IMR-90 (cell line): ENCODE results near the gene C19orf25. TPM values are rescaled to one million over a fixed set of nuclear protein-coding genes. Genes with fewer than 3 reads are reported as not detected.
A peak's percentile ranks its signal among the peaks of the same experiment; 100 is the strongest.

Experiments
- ATAC-seq: fragments of 200-7000 bp; cut with Tn5 transposase; 2 replicates; pipeline ENCODE4 v1.9.1; 2020; ENCODE audit warnings: low read depth, mild to moderate bottlenecking, moderate library complexity
- BruUV-seq: library from RNA; stranded (reverse); fragments of 400-500 nt; replicated peaks from 2 replicates; lab custom pipeline; 2021; lab: Mats Ljungman, UMichigan
- CTCF ChIA-PET: fragments of 300-600 bp; formaldehyde crosslinking; extraction: SDS; loops from one replicate; lab custom pipeline; 2021; ENCODE audit warnings: antibody characterized with exemption; lab: Yijun Ruan, JAX
- POLR2A ChIA-PET: fragments of 300-600 bp; sonication (Branson Sonifier 250); formaldehyde crosslinking; loops from one replicate; lab custom pipeline; 2022; ENCODE audit warnings: antibody characterized with exemption; ENCODE audit not compliant: unreplicated experiment; lab: Charles Lee
- DNase-seq: peaks from one replicate; pipeline ENCODE4 v3.0.0; 2013
- H2AFZ ChIP-seq: replicated peaks from 2 replicates; pipeline ENCODE3; 2013; ENCODE audit warnings: low read length, mild to moderate bottlenecking; ENCODE audit not compliant: poor library complexity
- H2AK5ac ChIP-seq: 2 replicates; pipeline ENCODE4 v1.6.1; 2013; ENCODE audit warnings: low read depth, low read length, inconsistent platforms
- H2AK9ac ChIP-seq: replicated peaks from 2 replicates; pipeline ENCODE3; 2013; ENCODE audit warnings: mild to moderate bottlenecking, low read depth, low read length, moderate library complexity; ENCODE audit not compliant: poor library complexity
- H2BK120ac ChIP-seq: 2 replicates; pipeline ENCODE4 v1.6.1; 2013; ENCODE audit warnings: low read depth, low read length, inconsistent platforms
- H2BK15ac ChIP-seq: 3 replicates; pipeline ENCODE4 v1.6.1; 2013; ENCODE audit warnings: low read depth, low read length, inconsistent platforms
- H2BK20ac ChIP-seq: 2 replicates; pipeline ENCODE4 v1.6.1; 2013; ENCODE audit warnings: low read depth, mild to moderate bottlenecking, inconsistent platforms, low read length, moderate library complexity
- H2BK5ac ChIP-seq: 2 replicates; pipeline ENCODE4 v1.6.1; 2013; ENCODE audit warnings: mild to moderate bottlenecking, low read depth, low read length, inconsistent platforms; ENCODE audit not compliant: poor library complexity, severe bottlenecking
- H3K14ac ChIP-seq: replicated peaks from 2 replicates; pipeline ENCODE4 v1.6.1; 2013; ENCODE audit warnings: low read depth, low read length, inconsistent platforms
- H3K18ac ChIP-seq: 2 replicates; pipeline ENCODE4 v1.6.1; 2013; ENCODE audit warnings: low read depth, low read length, control low read depth
- H3K23ac ChIP-seq: 2 replicates; pipeline ENCODE4 v1.6.1; 2013; ENCODE audit warnings: low read depth, low read length, inconsistent platforms
- H3K27ac ChIP-seq: 2 replicates; pipeline ENCODE4 v1.5.1; 2013; ENCODE audit warnings: mild to moderate bottlenecking, control low read depth, low read length; ENCODE audit not compliant: insufficient read depth
- H3K27me3 ChIP-seq: 2 replicates; pipeline ENCODE4 v1.6.1; 2013; ENCODE audit warnings: low read length; ENCODE audit not compliant: control insufficient read depth, insufficient read depth
- H3K36me3 ChIP-seq: 2 replicates; pipeline ENCODE4 v1.6.1; 2013; ENCODE audit warnings: low read length, mixed read lengths; ENCODE audit not compliant: control insufficient read depth, insufficient read depth
- H3K4ac ChIP-seq: 2 replicates; pipeline ENCODE4 v1.6.1; 2013; ENCODE audit warnings: low read depth, low read length, inconsistent platforms
- H3K4me1 ChIP-seq: 2 replicates; pipeline ENCODE4 v1.6.1; 2013; ENCODE audit warnings: low read length, mixed read lengths; ENCODE audit not compliant: control insufficient read depth, insufficient read depth
- H3K4me2 ChIP-seq: 2 replicates; pipeline ENCODE4 v1.6.1; 2013; ENCODE audit warnings: low read depth, mild to moderate bottlenecking, control low read depth, low read length, moderate library complexity
- H3K4me3 ChIP-seq: 2 replicates; pipeline ENCODE4 v1.5.1; 2013; ENCODE audit warnings: low read depth, mild to moderate bottlenecking, control low read depth, low read length, moderate library complexity; ENCODE audit not compliant: insufficient read depth
- H3K56ac ChIP-seq: 2 replicates; pipeline ENCODE4 v1.6.1; 2013; ENCODE audit warnings: low read length, inconsistent platforms; ENCODE audit not compliant: insufficient read depth; ENCODE audit errors: extremely low read depth
- H3K79me1 ChIP-seq, 2 experiments: 2 replicates each; pipeline ENCODE4 v1.6.1; 2013; ENCODE audit warnings: low read length in 2 of 2, inconsistent platforms in 1 of 2, low read depth in 1 of 2
- H3K9ac ChIP-seq: 2 replicates; pipeline ENCODE4 v1.6.1; 2013; ENCODE audit warnings: low read depth, low read length, control low read depth
- H3K9me1 ChIP-seq: 2 replicates; pipeline ENCODE4 v1.6.1; 2013; ENCODE audit warnings: low read length, inconsistent platforms; ENCODE audit not compliant: insufficient read depth
- H3K9me3 ChIP-seq: 2 replicates; pipeline ENCODE4 v1.6.1; 2013; ENCODE audit warnings: low read length; ENCODE audit not compliant: control insufficient read depth, insufficient read depth
- H4K20me1 ChIP-seq: 2 replicates; pipeline ENCODE4 v1.6.1; 2013; ENCODE audit warnings: low read length, inconsistent platforms; ENCODE audit not compliant: insufficient read depth
- H4K5ac ChIP-seq: 2 replicates; pipeline ENCODE4 v1.6.1; 2013; ENCODE audit warnings: mild to moderate bottlenecking, low read depth, low read length, control low read depth
- H4K8ac ChIP-seq, 2 experiments: 2 replicates each; pipeline ENCODE4 v1.6.1; 2013; ENCODE audit warnings: low read depth in 2 of 2, low read length in 2 of 2, control low read depth in 1 of 2, inconsistent platforms in 1 of 2
- H4K91ac ChIP-seq: 2 replicates; pipeline ENCODE4 v1.6.1; 2013; ENCODE audit warnings: low read depth, low read length, inconsistent platforms; ENCODE audit not compliant: insufficient read depth
- MAFK ChIP-seq: IDR thresholded peaks from 2 replicates; pipeline ENCODE4 v1.6.1; 2012; ENCODE audit warnings: low read depth, low read length, improper control_type of control experiment
- MAZ ChIP-seq: IDR thresholded peaks from 2 replicates; pipeline ENCODE4 v1.6.1; 2012; ENCODE audit warnings: low read depth, mild to moderate bottlenecking, low read length, improper control_type of control experiment, moderate library complexity, borderline replicate concordance
- MXI1 ChIP-seq: IDR thresholded peaks from 2 replicates; pipeline ENCODE4 v1.6.1; 2012; ENCODE audit warnings: low read depth, mild to moderate bottlenecking, low read length, moderate library complexity, borderline replicate concordance
- RAD21 ChIP-seq: IDR thresholded peaks from 2 replicates; pipeline ENCODE4 v1.6.1; 2012; ENCODE audit warnings: low read length, improper control_type of control experiment
- RFX5 ChIP-seq: IDR thresholded peaks from 2 replicates; pipeline ENCODE4 v1.8.0; 2012; ENCODE audit warnings: low read depth, mild to moderate bottlenecking, low read length, moderate library complexity
- WGBS, 2 experiments: methylation state at CpG; one replicate each; pipeline versions ENCODE4 v1.1.5 to v1.1.7; 2013; ENCODE audit warnings: missing lambda C conversion rate in 2 of 2; ENCODE audit not compliant: insufficient read length in 1 of 2; ENCODE audit errors: extremely low coverage in 2 of 2; 5-methylcytosine and 5-hydroxymethylcytosine counted together
- dilution Hi-C: fragments of 300-500 bp; cut with HindIII; formaldehyde crosslinking; loops from one replicate; pipeline ENCODE4 v1.14.3; 2018; ENCODE audit warnings: low sequenced_read_pairs; ENCODE audit not compliant: unreplicated experiment
- in situ Hi-C: fragments of 300-500 bp; cut with MboI; formaldehyde crosslinking; loops from 3 replicates; pipeline ENCODE4 v1.14.3; 2019; ENCODE audit warnings: low sequenced_read_pairs, inconsistent platforms, mixed read lengths
- intact Hi-C: fragments of 100-400 bp; cut with micrococcal nuclease; formaldehyde crosslinking; loops from 2 replicates; pipeline ENCODE4 v1.10.0; 2022
- polyA plus RNA-seq, 3 experiments: library from polyadenylated mRNA; depleted of rRNA; stranded (reverse); fragments of >200 nt; gene quantifications; 2 replicates each; pipeline ENCODE4 v1.2.3, GENCODE V29; 2012; ENCODE audit warnings: low replicate concordance in 1 of 3
- total RNA-seq: library from RNA; depleted of rRNA; stranded (reverse); fragments of >200 nt; gene quantifications from 2 replicates; pipeline ENCODE4 v1.2.3, GENCODE V29; 2012

Gene C19orf25
- total and polyA plus RNA-seq, 2 of the 4 experiments (the other 2 are of a cell fraction), result 10.4 to 34.9 TPM

GRCh38 chr19:1451916-1452801 lies 26.9 kb downstream of the C19orf25 start:
- H3K23ac ChIP-seq, result no peak overlapping the region
- H3K4ac ChIP-seq, result no peak overlapping the region
- POLR2A ChIA-PET, result no interaction called here
- H3K56ac ChIP-seq, result no peak overlapping the region
- no peak overlapping the region for H3K4me3 ChIP-seq
- H2BK120ac ChIP-seq, result no peak overlapping the region
- DNase-seq (no peak), ATAC-seq (no peak)
- CTCF ChIA-PET, result no interaction called here
- H2BK15ac ChIP-seq, result no peak overlapping the region
- no peak overlapping the region for H3K27ac ChIP-seq
- no peak overlapping the region for H4K91ac ChIP-seq
- H3K9me3 ChIP-seq, result no peaks in the 10 kb centered on the region
- peak overlapping the region; percentile 42 for H2AK9ac ChIP-seq
- no peak overlapping the region for H3K14ac ChIP-seq
- in situ Hi-C loops, result no loop called here
- no peak overlapping the region for H4K5ac ChIP-seq
- H4K20me1 ChIP-seq, result peaks cover 57% of the 10 kb centered on the region
- no peak overlapping the region for H4K8ac ChIP-seq
- no peak overlapping the region for H2AK5ac ChIP-seq
- dilution Hi-C loops, result no loop called here
- no peaks in the 10 kb centered on the region for H3K79me1 ChIP-seq
- no TSS peak for BruUV-seq
- intact Hi-C loops, result no loop called here
- no peaks in the 10 kb centered on the region for H3K4me1 ChIP-seq
- peaks cover 76% of the 10 kb centered on the region for H3K27me3 ChIP-seq
- H2AFZ ChIP-seq, result no peak overlapping the region
- no peak for TF ChIP-seq MAZ
- no peak for TF ChIP-seq MXI1
- no peak for TF ChIP-seq RAD21
- TF ChIP-seq MAFK, result no peak
- TF ChIP-seq RFX5, result no peak
- H3K4me2 ChIP-seq, result no peak overlapping the region
- WGBS, 2 experiments, result 8% methylated on average over 26 of the region's 39 CpGs; no CpG with 5 or more reads in 1 of the 2 experiments
- H3K36me3 ChIP-seq, result no peaks in the 10 kb centered on the region
- H2BK20ac ChIP-seq, result no peak overlapping the region
- H2BK5ac ChIP-seq, result no peak overlapping the region
- H3K18ac ChIP-seq, result no peak overlapping the region
- H3K9ac ChIP-seq, result no peak overlapping the region
- no peaks in the 10 kb centered on the region for H3K9me1 ChIP-seq
